ENCODE data around the gene COP1.

DNA sequence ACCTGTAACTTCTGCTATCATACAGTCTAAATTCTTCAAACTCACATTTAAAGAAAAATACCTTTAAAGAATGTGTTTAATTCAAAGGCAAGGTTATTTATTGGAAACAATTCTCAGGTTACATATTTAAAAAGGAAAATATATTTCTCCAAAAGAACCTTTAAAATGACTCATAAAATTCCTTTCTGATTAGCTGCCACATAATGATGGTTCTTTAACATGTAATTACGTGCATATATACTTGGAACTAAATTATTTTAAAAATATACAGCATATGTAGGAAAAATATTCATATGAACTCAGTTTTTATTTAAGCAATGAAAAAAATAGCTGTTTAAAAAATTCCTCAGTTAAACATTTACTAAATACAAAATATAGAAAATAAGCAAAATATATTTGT is 173.6 kb downstream of the COP1 start:
- TF ChIP-seq, protein P1, sequence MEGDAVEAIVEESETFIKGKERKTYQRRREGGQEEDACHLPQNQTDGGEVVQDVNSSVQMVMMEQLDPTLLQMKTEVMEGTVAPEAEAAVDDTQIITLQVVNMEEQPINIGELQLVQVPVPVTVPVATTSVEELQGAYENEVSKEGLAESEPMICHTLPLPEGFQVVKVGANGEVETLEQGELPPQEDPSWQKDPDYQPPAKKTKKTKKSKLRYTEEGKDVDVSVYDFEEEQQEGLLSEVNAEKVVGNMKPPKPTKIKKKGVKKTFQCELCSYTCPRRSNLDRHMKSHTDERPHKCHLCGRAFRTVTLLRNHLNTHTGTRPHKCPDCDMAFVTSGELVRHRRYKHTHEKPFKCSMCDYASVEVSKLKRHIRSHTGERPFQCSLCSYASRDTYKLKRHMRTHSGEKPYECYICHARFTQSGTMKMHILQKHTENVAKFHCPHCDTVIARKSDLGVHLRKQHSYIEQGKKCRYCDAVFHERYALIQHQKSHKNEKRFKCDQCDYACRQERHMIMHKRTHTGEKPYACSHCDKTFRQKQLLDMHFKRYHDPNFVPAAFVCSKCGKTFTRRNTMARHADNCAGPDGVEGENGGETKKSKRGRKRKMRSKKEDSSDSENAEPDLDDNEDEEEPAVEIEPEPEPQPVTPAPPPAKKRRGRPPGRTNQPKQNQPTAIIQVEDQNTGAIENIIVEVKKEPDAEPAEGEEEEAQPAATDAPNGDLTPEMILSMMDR (IDR thresholded peaks at IDR 0.05) = no peak
- TF ChIP-seq POLR2A (IDR thresholded peaks at IDR 0.05) (no peak), EP300 (IDR thresholded peaks at IDR 0.05) (no peak)

All from tibial nerve (tissue), 4 donors.